ENCODE data around the gene AGBL1.

Gene AGBL1

GRCh38 chr15:86916671-86917360 lies 837.1 kb downstream of the AGBL1 start:
- H3K4me3 ChIP-seq (ENCODE audit: control insufficient read depth, low read depth, low read length): no peak overlapping the region
- TF ChIP-seq CTCF (conservative IDR thresholded peaks at IDR 0.05; ENCODE audit: control insufficient read depth, insufficient read depth, low read depth, low read length): no peak
- no peak for DNase-seq (ENCODE audit: low read depth)

GRCh38 chr15:86917361-86917671 lies 837.6 kb downstream of the AGBL1 start:
- DNase-seq (ENCODE audit: low read depth): no peak
- TF ChIP-seq CTCF (conservative IDR thresholded peaks at IDR 0.05; ENCODE audit: control insufficient read depth, insufficient read depth, low read depth, low read length): no peak
- no peak overlapping the region for H3K4me3 ChIP-seq (ENCODE audit: control insufficient read depth, low read depth, low read length)

DNA sequence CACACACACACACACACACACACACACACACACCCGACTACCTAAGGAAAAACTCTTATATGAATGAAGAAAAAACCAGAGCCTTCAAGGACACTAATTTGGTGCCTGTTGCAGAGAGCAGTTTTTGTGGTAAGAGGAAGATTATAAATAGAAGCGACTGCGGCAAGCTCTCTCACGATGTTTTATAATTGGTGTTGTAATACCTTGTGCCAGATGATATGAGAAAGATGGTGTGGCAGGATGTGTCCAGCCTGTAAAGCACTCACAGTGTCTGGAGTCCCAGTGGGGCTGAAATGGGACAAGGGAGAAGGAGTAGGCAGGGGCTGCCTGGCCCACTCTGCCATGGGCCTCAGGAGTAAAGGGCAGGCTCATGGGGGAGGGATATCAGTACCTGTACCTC lies 839.9 kb downstream of the AGBL1 start:
- DNase-seq (ENCODE audit: low read depth): no peak
- H3K4me3 ChIP-seq (ENCODE audit: control insufficient read depth, low read depth, low read length): no peak overlapping the region

DNA sequence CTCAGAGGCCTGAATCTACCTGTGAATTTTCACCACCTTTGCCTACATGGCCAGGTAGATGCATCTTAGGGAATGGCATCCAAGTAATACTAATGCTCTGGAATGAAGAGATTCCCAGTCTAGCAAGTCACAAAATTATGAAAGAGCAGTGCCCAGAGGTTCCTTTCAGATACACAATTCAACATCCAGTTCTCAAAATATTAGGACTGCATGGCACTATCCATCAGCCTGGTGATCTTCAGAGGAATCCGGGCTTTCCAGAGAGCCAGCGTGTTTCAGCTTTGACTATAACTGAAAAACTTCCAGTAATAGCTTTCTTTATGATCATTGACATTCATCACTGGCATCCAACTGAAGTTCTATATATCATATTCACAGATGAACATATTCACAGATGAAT lies 849.8 kb downstream of the AGBL1 start:
- DNase-seq (ENCODE audit: low read depth): no peak
- H3K4me3 ChIP-seq (ENCODE audit: control insufficient read depth, low read depth, low read length): no peak overlapping the region
- no peak for TF ChIP-seq CTCF (conservative IDR thresholded peaks at IDR 0.05; ENCODE audit: control insufficient read depth, insufficient read depth, low read depth, low read length)

More for the DNA sequence above, 839.9 kb downstream of the AGBL1 start:
- TF ChIP-seq CTCF (conservative IDR thresholded peaks at IDR 0.05; ENCODE audit: control insufficient read depth, insufficient read depth, low read depth, low read length): no peak

DNA sequence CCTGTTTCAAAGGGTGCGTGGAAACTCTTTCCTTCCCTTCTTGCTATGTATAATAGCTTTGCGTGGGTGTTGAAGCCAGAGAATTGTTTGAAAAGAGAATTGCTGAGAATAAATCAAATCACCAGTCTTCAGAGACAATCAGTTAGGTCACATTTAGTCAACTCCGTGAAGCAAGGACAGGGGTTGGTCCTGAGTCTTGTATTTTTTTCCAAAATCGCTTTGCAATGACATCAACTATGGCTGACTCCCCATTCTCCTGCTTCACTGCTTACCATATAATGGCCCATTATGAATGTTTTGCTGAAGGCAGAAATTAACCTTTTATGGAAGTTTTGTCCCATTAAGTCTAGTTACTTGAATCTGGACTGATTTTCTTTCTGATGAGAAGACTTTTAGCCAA lies 852.8 kb downstream of the AGBL1 start:
- TF ChIP-seq CTCF (conservative IDR thresholded peaks at IDR 0.05; ENCODE audit: control insufficient read depth, insufficient read depth, low read depth, low read length): no peak
- no peak overlapping the region for H3K4me3 ChIP-seq (ENCODE audit: control insufficient read depth, low read depth, low read length)
- no peak for DNase-seq (ENCODE audit: low read depth)

DNA sequence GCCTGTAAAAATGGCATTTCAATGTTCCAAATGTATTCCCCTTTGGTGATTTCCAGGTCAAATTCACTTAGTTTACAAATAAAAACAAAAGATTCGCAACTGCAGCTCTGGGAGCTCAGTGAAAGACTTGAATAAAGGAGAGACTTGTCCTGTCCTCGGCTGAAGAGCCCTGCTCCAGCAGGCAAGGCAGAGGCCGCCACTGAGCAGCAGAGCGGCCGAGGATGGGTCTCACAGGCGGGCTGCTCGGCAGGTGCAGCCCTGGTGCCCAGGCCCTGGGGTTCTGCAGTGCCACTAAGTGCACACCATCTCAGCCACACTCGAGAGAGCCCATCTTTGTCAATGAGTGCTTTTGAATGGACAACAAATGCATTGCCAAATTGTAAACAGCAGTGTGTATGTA lies 856.2 kb downstream of the AGBL1 start:
- no peak for TF ChIP-seq CTCF (conservative IDR thresholded peaks at IDR 0.05; ENCODE audit: control insufficient read depth, insufficient read depth, low read depth, low read length)
- H3K4me3 ChIP-seq (ENCODE audit: control insufficient read depth, low read depth, low read length): no peak overlapping the region
- no peak for DNase-seq (ENCODE audit: low read depth)

GRCh38 chr15:86942285-86942684 lies 862.6 kb downstream of the AGBL1 start:
- no peak for DNase-seq (ENCODE audit: low read depth)
- no peak for TF ChIP-seq CTCF (conservative IDR thresholded peaks at IDR 0.05; ENCODE audit: control insufficient read depth, insufficient read depth, low read depth, low read length)
- H3K4me3 ChIP-seq (ENCODE audit: control insufficient read depth, low read depth, low read length): no peak overlapping the region

Data from fibroblast of mammary gland (primary cell).